NCI-H146 treated with DMSO at 0.1 percent for 48 hours (cell line): ENCODE data around the gene XYLT1.

Experiments
- DNase-seq: peaks from one replicate; lab custom pipeline; 2025; ENCODE audit not compliant: unreplicated experiment; lab: John Stamatoyannopoulos, UW

XYLT1 gene

DNA sequence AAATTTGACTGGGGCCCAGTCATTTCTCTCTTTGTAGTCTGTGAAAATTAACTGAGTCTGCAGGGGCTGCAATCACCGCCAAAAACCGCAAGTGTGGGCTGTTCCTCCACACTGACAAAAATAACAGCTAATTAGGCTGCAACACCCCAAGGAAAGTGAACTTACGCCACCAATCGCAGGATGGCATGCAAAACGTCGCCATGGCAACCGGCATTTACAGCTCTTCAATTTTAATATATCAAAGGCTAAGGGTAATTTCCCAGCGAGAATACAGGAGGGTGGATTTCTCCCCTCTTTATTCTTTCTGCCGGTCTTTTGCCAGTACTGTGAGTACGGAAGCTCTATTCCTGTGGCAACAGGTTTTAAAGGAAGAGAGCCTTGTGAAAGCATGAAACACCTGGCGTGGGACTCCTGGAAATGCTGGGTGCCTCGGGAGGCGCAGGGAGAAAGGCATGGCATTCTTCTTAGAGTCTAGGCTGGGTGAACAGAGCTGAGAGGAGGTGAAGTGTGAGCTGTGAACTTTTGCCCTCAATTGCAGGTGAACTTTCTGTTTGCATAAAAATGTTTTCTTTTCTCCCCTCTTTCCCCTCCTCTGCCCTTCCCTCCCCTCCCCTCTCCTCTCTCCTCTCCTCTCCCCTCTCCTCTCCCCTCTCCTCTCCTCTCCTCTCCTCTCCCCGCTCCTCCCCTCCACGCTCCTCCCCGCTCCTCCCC lies 399.7 kb downstream of the XYLT1 start:
- no peak for DNase-seq

DNA sequence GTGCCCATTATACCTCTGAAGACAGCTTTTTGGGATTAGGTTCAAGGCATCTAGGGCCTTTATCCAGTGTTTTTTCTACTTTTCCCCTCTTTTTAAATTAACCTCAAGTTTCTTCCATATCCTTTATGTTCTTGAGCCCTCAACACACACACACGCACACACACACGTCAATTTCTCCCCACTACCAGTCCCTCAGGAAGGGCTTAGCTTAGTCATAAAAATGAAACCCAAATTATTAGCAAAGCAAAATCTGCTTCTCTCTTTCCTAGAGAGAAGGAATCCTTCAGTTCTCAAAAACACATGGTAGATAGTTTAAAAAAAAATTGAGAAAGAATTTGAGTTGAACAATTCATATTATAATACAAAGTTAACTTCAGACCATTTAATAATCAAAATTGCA lies 401.1 kb downstream of the XYLT1 start:
- DNase-seq = no peak

DNA sequence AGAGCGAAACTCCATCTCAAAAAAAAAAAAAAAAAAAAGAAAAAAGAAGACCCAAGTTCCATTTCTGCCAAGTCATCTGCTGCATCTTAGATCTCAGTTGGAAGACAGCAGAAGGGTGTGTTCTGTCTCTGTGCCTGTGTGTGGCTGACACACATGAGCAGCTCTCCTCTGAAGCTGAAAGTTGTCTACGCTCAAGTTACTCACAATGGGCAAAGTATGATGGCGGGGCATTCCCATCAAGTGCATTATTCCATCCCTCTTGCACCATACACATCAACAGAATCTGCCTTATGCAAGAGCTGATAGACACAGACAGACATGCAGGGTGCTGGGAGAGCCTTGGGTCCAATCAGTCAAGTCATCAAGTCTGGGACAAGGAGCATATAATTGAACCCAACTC lies 402.2 kb downstream of the XYLT1 start:
- no peak for DNase-seq

DNA sequence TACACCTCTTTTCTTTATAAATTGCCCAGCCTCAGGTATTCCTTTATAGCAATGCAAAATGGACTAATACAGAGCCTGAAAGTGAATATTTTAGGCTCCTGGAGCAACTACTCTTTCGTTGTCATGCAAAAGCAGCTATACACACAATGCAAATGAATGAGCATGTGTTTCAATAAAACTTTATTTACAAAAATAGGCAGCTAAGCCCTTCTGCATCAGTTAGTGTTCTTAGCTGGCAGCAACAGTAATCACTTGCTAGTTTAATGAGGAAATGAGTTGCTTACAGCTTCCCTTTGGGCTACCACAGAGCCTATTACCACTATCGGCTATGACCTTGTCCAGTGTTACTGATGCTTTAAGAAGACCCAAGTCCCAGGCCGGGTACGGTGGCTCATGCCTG lies 402.9 kb downstream of the XYLT1 start:
- DNase-seq = no peak

DNA sequence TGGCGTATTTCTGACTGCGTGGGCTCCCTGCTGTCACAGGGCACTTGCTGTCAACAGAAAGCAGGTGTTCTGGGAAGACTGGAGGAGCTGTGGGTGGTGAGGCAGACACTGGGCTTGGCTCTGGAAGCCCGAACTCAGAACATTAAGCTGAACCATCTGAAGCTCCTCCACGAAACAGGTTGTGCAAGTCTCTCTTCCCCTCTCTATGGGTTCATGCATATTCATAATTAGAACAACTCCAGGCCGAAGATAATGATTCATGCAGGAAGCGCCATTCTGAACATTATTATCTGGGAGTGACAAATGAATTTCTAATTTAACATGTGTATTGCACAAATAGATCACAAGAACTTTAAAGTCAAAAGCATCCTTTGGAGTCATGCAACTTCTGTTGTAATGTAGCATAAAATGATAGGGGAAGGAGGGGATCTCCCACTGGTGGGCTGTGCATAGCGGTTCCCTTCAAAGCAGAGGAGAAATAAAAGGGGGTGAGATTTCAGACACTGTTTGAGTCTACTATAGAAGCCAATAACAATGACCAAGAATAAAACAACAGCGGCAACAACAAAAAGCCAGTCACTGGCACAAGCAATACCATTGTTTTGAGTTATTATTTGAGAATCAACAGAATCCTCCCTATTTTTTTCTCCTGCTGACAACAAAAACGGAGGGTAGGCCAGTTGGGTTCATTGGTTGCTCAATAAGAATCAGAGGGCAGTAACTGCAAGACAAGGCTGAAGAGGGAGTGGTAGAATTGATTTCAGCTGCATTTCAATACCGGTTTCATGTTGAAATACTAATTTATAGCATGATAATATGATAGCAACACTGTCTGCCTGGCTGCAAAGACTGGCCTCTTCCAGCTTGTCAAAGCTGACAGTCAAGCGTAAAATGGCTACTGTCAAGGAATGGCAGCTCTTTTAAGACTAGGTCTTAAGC lies 407.3 kb downstream of the XYLT1 start:
- DNase-seq = no peak

DNA sequence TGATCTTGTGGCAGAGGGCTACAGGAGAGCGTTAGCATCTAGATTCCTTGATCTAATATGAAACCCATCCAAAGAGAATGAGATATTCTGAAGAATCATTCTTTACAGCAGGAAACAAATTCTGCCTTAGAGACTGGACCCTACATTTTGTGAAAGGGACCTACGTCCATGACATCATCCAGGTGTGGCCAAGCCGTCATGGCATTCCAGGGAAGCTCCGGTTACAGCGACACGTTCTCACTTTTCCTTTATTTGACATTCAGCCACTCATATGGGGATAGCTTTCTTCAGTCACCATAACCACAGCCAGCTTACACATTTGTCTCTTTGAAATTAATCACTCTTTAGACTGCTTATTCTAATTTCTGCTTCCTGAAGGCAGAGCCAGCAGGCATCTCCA lies 408.1 kb downstream of the XYLT1 start:
- no peak for DNase-seq

DNA sequence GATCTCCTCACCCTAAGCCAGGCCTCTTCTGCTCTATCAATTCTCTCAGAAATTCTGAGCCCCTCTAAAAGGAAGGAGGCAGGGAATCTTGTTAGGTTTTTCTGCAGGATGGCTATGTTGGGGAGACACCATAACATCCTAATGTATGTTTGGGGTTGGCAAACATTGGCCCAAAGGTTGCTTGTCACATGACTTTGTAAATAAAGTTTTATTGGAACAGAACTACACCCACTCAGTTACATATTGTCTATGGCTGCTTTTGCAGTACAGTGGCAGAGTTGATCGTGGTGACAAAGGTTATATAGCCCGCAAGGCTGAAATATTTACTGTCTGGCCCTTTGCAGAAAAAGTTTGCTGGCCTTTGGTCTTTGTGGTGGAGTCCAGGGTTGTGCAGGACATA lies 409.4 kb downstream of the XYLT1 start:
- DNase-seq = no peak

DNA sequence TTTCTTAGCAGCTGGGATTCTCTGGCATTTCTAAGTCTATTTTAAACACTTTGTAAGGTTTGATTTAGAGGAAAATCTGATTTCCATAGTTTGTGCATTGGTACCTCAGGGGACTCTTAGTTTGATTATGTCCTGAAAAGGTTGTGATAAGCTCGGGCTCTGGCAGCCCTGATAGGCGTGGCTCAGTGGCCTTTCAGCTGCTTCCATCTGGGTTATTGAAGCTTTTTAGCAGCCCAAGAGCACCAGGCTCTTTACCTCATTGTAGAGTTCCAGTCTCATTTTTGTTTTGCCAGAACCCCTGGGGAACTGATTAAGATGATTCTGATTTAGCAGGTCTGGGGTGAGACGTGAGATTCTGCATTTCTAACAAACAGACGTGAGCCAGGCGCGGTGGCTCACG lies 412.3 kb downstream of the XYLT1 start:
- DNase-seq = no peak

DNA sequence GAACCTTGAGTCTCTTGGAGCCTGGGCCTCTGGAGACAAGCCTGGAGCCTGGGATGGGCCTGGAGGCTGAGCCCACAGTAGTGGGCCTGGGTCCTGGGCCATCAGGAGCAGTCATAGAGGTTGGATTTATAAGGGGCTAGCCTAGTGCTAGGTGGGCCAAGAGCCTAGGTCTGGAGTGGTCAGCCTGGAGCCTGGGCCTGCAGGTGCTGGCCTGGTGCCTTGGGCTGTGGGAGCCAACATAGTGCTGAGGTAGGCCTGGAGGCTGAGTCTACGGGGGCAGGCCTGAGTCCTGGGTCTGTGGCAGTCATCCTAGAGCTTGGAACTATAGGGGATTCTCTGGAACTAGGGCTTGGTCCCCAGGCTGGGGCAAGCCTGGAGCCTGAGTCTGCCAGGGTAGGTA lies 414.1 kb downstream of the XYLT1 start:
- DNase-seq = no peak

DNA sequence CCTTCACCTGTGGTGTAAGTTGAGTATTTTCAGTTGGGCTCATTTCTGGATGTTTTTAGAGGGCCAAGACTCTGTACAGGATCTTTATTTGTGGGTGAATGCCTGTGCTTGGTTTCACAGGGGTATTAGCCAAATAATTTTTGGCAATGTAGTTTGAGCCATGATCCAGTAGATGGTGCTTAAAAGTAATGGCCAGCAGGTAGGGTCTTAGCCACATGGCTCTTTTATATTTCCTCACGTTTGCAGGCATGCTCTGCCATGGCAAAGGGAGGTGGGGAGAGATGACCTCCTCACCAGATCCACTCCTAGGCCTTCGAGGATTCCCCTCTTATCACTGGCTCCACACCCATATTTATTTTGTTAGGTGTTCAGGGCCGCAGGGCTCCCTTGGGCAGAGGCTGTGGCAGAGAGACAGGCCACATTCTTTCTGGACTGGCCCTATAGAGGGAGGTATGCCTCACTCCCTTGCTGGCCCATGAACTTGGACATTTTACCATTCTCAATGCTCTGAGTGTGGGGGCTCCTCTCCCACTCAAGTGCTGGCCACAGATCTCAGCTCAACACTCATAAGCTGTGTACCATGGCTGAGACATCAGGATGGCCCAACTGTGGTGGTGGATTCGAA lies 417.1 kb downstream of the XYLT1 start:
- DNase-seq = no peak
